ENCODE data around the gene SLC6A7.
A peak's percentile ranks its signal among the peaks of the same experiment; 100 is the strongest.

- peak; percentile 96 for TF ChIP-seq CTCF (conservative IDR thresholded peaks at IDR 0.05; ENCODE audit: low read length)
- no peak for TF ChIP-seq EZH2phosphoT487 (IDR thresholded peaks at IDR 0.05; ENCODE audit: borderline replicate concordance)
Measured at GRCh38 chr5:150161242-150162141, 28.4 kb upstream of the SLC6A7 start.

All from Loucy (cell line).